NCI-H460 (cell line): ENCODE results near the gene NASP. TPM values are rescaled to one million over a fixed set of nuclear protein-coding genes. Genes with fewer than 3 reads are reported as not detected.
"Not testable (repeated sequence)": the region's sequence is repeated elsewhere in the genome, so short reads cannot be mapped to it uniquely, and the experiment has no call there.

Source experiments
- DNase-seq: peaks from one replicate; pipeline ENCODE4 v3.0.0-alpha.2; 2016; ENCODE audit warnings: low read depth; ENCODE audit errors: extremely low read depth
- total RNA-seq: library from RNA; depleted of rRNA; stranded (reverse); fragments of >200 nt; shearing (Covaris generic); gene quantifications from 2 replicates; pipeline ENCODE4 v1.2.3, GENCODE V29; 2014

Gene NASP
- total RNA-seq, 1 experiment from 2014 or later, result 67.3 TPM

GRCh38 chr1:45568421-45568820 lies 15.4 kb upstream of the NASP start:
- DNase-seq, result no peak

DNA sequence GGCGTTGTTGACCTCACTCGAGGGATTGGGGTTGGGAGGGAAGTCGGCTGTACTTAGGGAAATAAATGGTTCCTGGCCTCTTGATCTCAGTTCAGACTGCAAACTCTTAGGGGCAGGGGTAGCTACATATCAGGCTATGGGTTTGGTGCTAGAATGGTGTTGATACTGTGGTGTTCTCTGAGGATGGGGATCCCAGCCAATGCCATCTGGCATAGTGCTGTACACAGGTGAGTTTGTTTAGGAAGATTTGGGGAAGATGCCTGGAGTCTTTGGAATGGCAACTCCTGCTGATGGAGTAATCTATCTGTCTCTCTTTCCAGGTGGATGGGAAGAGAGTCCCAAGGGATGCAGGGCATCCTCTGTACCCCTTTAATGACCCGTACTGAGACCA lies 14.3 kb upstream of the NASP start:
- DNase-seq, result no peak

- DNase-seq, result peak; percentile 56
Measured at GRCh38 chr1:45569962-45570581, 13.8 kb upstream of the NASP start.

- no peak for DNase-seq
Measured at GRCh38 chr1:45570631-45571030, 13.2 kb upstream of the NASP start.

GRCh38 chr1:45573231-45573804 lies 10.5 kb upstream of the NASP start:
- DNase-seq, result no peak

GRCh38 chr1:45574105-45574626 lies 9.7 kb upstream of the NASP start:
- no peak for DNase-seq

- peak; percentile 93 for DNase-seq
Measured at GRCh38 chr1:45583264-45583665, 576 bp upstream of the NASP start.

- DNase-seq, result peak; percentile 74
Measured at GRCh38 chr1:45584351-45585109, 689 bp downstream of the NASP start.

- DNase-seq, result no peak
Measured at GRCh38 chr1:45585110-45585426, 1.2 kb downstream of the NASP start.

- DNase-seq, result no peak
Measured at GRCh38 chr1:45585496-45586075, 1.7 kb downstream of the NASP start.

- no peak for DNase-seq
Measured at GRCh38 chr1:45586769-45587168, 2.9 kb downstream of the NASP start.

DNA sequence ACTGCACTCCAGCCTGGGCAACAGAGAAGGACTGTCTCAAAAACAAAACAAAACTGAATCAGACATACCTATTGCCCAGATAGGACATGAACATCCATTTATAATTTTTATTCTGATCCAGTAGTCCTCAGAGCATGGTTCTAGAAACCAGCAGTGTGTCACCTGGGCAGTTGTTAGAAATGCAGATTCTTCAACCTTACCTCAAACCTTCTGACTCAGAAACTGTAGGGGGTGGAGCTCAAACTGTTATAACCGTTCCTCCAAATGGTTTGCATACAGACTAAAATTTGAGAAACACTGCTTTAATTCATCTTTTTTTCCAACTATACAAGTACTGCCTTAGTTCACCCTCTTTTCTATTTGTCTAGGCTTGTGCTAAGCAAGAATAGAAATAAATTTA lies 6.0 kb downstream of the NASP start:
- no peak for DNase-seq

DNA sequence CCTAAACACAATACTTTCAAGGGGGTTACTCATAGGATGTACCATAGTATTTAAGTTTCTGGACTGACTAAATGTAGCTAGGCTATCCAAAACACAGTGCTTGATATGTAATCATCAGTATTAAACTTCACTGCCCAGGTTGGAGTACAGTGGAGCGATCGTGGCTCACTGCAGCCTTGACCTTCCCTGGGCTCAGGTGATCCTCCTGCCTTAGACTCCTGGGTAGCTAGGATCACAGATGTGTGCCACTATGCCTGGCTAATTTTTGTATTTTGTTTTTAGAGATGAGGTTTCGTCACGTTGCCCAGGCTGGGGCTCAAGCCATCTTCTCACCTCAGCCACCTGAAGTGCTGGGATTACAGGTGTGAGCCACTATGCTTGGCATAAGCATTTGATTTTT lies 10.6 kb downstream of the NASP start:
- no peak for DNase-seq

DNA sequence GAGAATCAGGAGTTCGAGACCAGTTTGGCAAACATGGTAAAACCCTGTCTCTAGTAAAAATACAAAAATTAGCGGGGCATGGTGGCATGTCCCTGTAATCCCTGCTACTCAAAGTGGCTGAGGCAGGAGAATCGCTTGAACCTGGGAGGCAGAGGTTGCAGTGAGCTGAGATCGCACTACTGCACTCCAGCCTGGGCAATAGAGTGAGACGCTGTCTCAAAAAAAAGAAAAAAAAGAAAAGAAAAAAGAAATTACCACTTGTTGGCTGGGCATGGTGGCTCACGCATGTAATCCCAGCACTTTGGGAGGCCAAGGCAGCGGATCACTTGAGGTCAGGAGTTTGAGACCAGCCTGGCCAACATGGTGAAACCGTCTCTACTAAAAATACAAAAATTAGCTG lies 12.9 kb downstream of the NASP start:
- DNase-seq, result not testable (repeated sequence)

GRCh38 chr1:45604239-45604638 lies 20.4 kb downstream of the NASP start:
- no peak for DNase-seq

GRCh38 chr1:45607404-45608074 lies 23.7 kb downstream of the NASP start:
- no peak for DNase-seq

GRCh38 chr1:45608175-45609156 lies 24.6 kb downstream of the NASP start:
- no peak for DNase-seq

- DNase-seq, result no peak
Measured at GRCh38 chr1:45610589-45611226, 26.9 kb downstream of the NASP start.

- DNase-seq, result no peak
Measured at GRCh38 chr1:45612941-45613579, 29.2 kb downstream of the NASP start.
